GM23338 (cell line): ENCODE results near the gene KIF21A. TPM values are rescaled to one million over a fixed set of nuclear protein-coding genes. Genes with fewer than 3 reads are reported as not detected.

Experiments used
- ATAC-seq: fragments of 200-7000 bp; cut with Tn5 transposase; 3 replicates; pipeline ENCODE4 v1.9.1; 2020
- DNase-seq: peaks from one replicate; pipeline ENCODE4 v3.0.0-alpha.2; 2015; ENCODE audit warnings: low spot score
- H2AFZ ChIP-seq: fragments of 200-600 bp; sonication (generic); 2 replicates; pipeline ENCODE4 v1.8.0; 2016; ENCODE audit warnings: antibody characterized with exemption, mild to moderate bottlenecking, moderate library complexity
- H3F3A ChIP-seq: fragments of 200-600 bp; sonication (generic); replicated peaks from 2 replicates; pipeline ENCODE4 v1.8.0; 2017; ENCODE audit warnings: antibody characterized with exemption, mixed run types, low read depth
- H3K27ac ChIP-seq: fragments of 200-600 bp; sonication (generic); 2 replicates; pipeline ENCODE4 v1.6.1; 2016; ENCODE audit warnings: low read depth
- H3K27me3 ChIP-seq: fragments of 200-600 bp; sonication (generic); 2 replicates; pipeline ENCODE4 v1.8.0; 2016; ENCODE audit warnings: mild to moderate bottlenecking, mixed run types, moderate library complexity; ENCODE audit not compliant: insufficient read depth
- H3K36me3 ChIP-seq: fragments of 200-600 bp; sonication (generic); 2 replicates; pipeline ENCODE4 v1.8.0; 2016; ENCODE audit warnings: mild to moderate bottlenecking; ENCODE audit not compliant: insufficient read depth
- H3K4me1 ChIP-seq: fragments of 200-600 bp; sonication (generic); 2 replicates; pipeline ENCODE4 v1.8.0; 2016; ENCODE audit warnings: mild to moderate bottlenecking, moderate library complexity; ENCODE audit not compliant: insufficient read depth
- H3K4me2 ChIP-seq: fragments of 200-600 bp; sonication (generic); 2 replicates; pipeline ENCODE4 v1.7.1; 2017; ENCODE audit warnings: mixed run types
- H3K4me3 ChIP-seq: fragments of 200-600 bp; sonication (generic); 2 replicates; pipeline ENCODE4 v1.6.1; 2016; ENCODE audit warnings: mixed run types
- H3K79me2 ChIP-seq: fragments of 200-600 bp; sonication (generic); replicated peaks from 2 replicates; pipeline ENCODE4 v1.8.0; 2017; ENCODE audit warnings: mild to moderate bottlenecking; ENCODE audit not compliant: insufficient read depth
- H3K9me2 ChIP-seq: fragments of 200-600 bp; sonication (generic); 2 replicates; pipeline ENCODE4 v1.8.0; 2017; ENCODE audit not compliant: insufficient read depth
- H4K20me1 ChIP-seq: fragments of 200-600 bp; sonication (generic); replicated peaks from 2 replicates; pipeline ENCODE4 v1.8.0; 2017; ENCODE audit warnings: mild to moderate bottlenecking; ENCODE audit not compliant: insufficient read depth
- H3K27ac Mint-ChIP-seq: 2 replicates; pipeline ENCODE4 v1.8.0; 2020; ENCODE audit warnings: inconsistent platforms, mild to moderate bottlenecking, moderate library complexity, mixed read lengths
- H3K27me3 Mint-ChIP-seq: 3 replicates; pipeline ENCODE4 v1.8.0; 2022; ENCODE audit warnings: low read depth, mild to moderate bottlenecking, moderate library complexity, mixed read lengths, inconsistent platforms; ENCODE audit not compliant: insufficient read depth, poor library complexity
- H3K36me3 Mint-ChIP-seq: 3 replicates; pipeline ENCODE4 v1.8.0; 2021; ENCODE audit warnings: low read depth, mild to moderate bottlenecking, inconsistent platforms, moderate library complexity, mixed read lengths
- H3K4me1 Mint-ChIP-seq: 3 replicates; pipeline ENCODE4 v1.8.0; 2020; ENCODE audit warnings: mild to moderate bottlenecking, inconsistent platforms, mixed read lengths
- H3K4me3 Mint-ChIP-seq: 3 replicates; pipeline ENCODE4 v1.8.0; 2021; ENCODE audit warnings: moderate library complexity, mild to moderate bottlenecking, inconsistent platforms, mixed read lengths
- H3K9me3 Mint-ChIP-seq: 3 replicates; pipeline ENCODE4 v1.8.0; 2020; ENCODE audit warnings: moderate library complexity, mild to moderate bottlenecking, inconsistent platforms, mixed read lengths
- CTCF ChIP-seq, 2 experiments: fragments of 200-600 bp in 1 of 2; sonication (generic) in 1 of 2; conservative IDR thresholded peaks; 2 replicates each; pipeline versions ENCODE4 v1.5.1 to v1.6.1; 2016 to 2017; ENCODE audit warnings: antibody characterized with exemption in 2 of 2, low read depth in 2 of 2, mild to moderate bottlenecking in 2 of 2, moderate library complexity in 1 of 2
- ETS1 ChIP-seq: IDR thresholded peaks from 2 replicates; pipeline ENCODE4 v1.6.1; 2016; ENCODE audit warnings: antibody characterized with exemption
- EZH2phosphoT487 ChIP-seq: fragments of 200-600 bp; sonication (generic); IDR thresholded peaks from one replicate; pipeline ENCODE4 v1.8.1; 2018; ENCODE audit warnings: antibody characterized with exemption; ENCODE audit not compliant: unreplicated experiment
- JUNB ChIP-seq: IDR thresholded peaks from one replicate; pipeline ENCODE4 v1.6.1; 2016; ENCODE audit warnings: antibody characterized with exemption; ENCODE audit not compliant: unreplicated experiment
- NANOG ChIP-seq: IDR thresholded peaks from 2 replicates; pipeline ENCODE4 v1.6.1; 2016; ENCODE audit warnings: antibody characterized with exemption, borderline replicate concordance
- POLR2AphosphoS5 ChIP-seq: IDR thresholded peaks from 2 replicates; pipeline ENCODE4 v1.6.1; 2016; ENCODE audit warnings: antibody characterized with exemption, low read depth
- REST ChIP-seq: IDR thresholded peaks from one replicate; pipeline ENCODE4 v1.6.1; 2018; ENCODE audit warnings: antibody characterized with exemption; ENCODE audit not compliant: unreplicated experiment
- STAT1 ChIP-seq: IDR thresholded peaks from one replicate; pipeline ENCODE4 v1.6.1; 2016; ENCODE audit warnings: antibody characterized with exemption; ENCODE audit not compliant: unreplicated experiment
- ZNF114 ChIP-seq: fragments of 250-450 bp; sonication (Bioruptor Pico); IDR thresholded peaks from 2 replicates; pipeline ENCODE4 v1.5.0; 2020; ENCODE audit warnings: mild to moderate bottlenecking, moderate library complexity
- ZNF331 ChIP-seq: fragments of 250-450 bp; sonication (Bioruptor Pico); IDR thresholded peaks from 2 replicates; pipeline ENCODE4 v1.5.0; 2020; ENCODE audit warnings: low read depth, mild to moderate bottlenecking, moderate library complexity
- polyA plus RNA-seq: library from polyadenylated mRNA; unstranded; fragments of >200 nt; fragmentation: Nextera tagmentation; extraction: Ambion mirVana; gene quantifications from 2 replicates; pipeline ENCODE4 v1.2.1, GENCODE V29; 2016
- total RNA-seq: library from RNA; depleted of rRNA; stranded (reverse); fragments of >200 nt; shearing (Covaris generic); gene quantifications from 2 replicates; pipeline ENCODE4 v1.2.3, GENCODE V29; 2014

KIF21A gene
- total and polyA plus RNA-seq, 2 experiments from 2014 or later, result 28.8 to 32.0 TPM

GRCh38 chr12:39269492-39269891 lies 173.4 kb downstream of the KIF21A start:
- no peaks in the 10 kb centered on the region for H3K27me3 Mint-ChIP-seq
- no peaks in the 10 kb centered on the region for H3K4me1 Mint-ChIP-seq
- ATAC-seq, result no peak
- no peaks in the 10 kb centered on the region for H3K36me3 ChIP-seq
- H3K4me3 ChIP-seq, result no peak overlapping the region
- TF ChIP-seq POLR2AphosphoS5, result no peak
- TF ChIP-seq ETS1, result no peak
- no peak for TF ChIP-seq NANOG
- TF ChIP-seq STAT1, result no peak
- TF ChIP-seq EZH2phosphoT487, result no peak
- TF ChIP-seq JUNB, result no peak
- no peak for TF ChIP-seq ZNF331 (CRISPR knock-in tag)
- no peak for TF ChIP-seq CTCF (conservative IDR thresholded peaks at IDR 0.05; ENCODE audit: low read depth in 2 of 2)
- no peak for TF ChIP-seq REST
- no peak for TF ChIP-seq ZNF114 (CRISPR knock-in tag)
- no peaks in the 10 kb centered on the region for H3F3A ChIP-seq
- H3K9me3 Mint-ChIP-seq, result no peaks in the 10 kb centered on the region
- no peaks in the 10 kb centered on the region for H3K79me2 ChIP-seq
- H3K4me2 ChIP-seq, result no peak overlapping the region
- H3K27ac ChIP-seq, result no peak overlapping the region
- no peaks in the 10 kb centered on the region for H4K20me1 ChIP-seq
- H2AFZ ChIP-seq, result no peak overlapping the region
- H3K4me3 Mint-ChIP-seq, result no peak overlapping the region
- 0 out of 2 replicates have a peak, but pooled peaks cover 3% of the 10 kb centered on the region for H3K9me2 ChIP-seq
- H3K36me3 Mint-ChIP-seq, result no peaks in the 10 kb centered on the region
- no peaks in the 10 kb centered on the region for H3K4me1 ChIP-seq
- H3K27me3 ChIP-seq, result no peaks in the 10 kb centered on the region
- no peak overlapping the region for H3K27ac Mint-ChIP-seq
- DNase-seq, result no peak

- Histone ChIP-seq H3K9me2 (0 out of 2 replicates have a peak, but pooled peaks cover 3% of the 10 kb centered on the region), H3K4me2 (no peak overlapping the region), H3F3A (no peaks in the 10 kb centered on the region), H3K36me3 (no peaks in the 10 kb centered on the region), H3K27me3 (no peaks in the 10 kb centered on the region), H3K27ac (no peak overlapping the region), H3K4me3 (no peak overlapping the region), H3K4me1 (no peaks in the 10 kb centered on the region), H3K79me2 (no peaks in the 10 kb centered on the region), H4K20me1 (no peaks in the 10 kb centered on the region), H2AFZ (no peak overlapping the region)
- Mint-ChIP-seq H3K4me1 (no peaks in the 10 kb centered on the region), H3K36me3 (no peaks in the 10 kb centered on the region), H3K27ac (no peak overlapping the region), H3K4me3 (no peak overlapping the region), H3K9me3 (peaks cover 10% of the 10 kb centered on the region; the same call in 2 of the 3 replicates), H3K27me3 (peaks cover 2% of the 10 kb centered on the region)
- no peak for ATAC-seq
- no peak for DNase-seq
- TF ChIP-seq REST (no peak), NANOG (no peak)
Observed at GRCh38 chr12:39267886-39268285, 175.0 kb downstream of the KIF21A start.
